Measurements from ENCODE around the gene MICB. TPM values are rescaled to one million over a fixed set of nuclear protein-coding genes. Genes with fewer than 3 reads are reported as not detected.

The MICB gene
- total RNA-seq, 2 experiments from 2014 or later: 14.3 to 14.7 TPM

DNA sequence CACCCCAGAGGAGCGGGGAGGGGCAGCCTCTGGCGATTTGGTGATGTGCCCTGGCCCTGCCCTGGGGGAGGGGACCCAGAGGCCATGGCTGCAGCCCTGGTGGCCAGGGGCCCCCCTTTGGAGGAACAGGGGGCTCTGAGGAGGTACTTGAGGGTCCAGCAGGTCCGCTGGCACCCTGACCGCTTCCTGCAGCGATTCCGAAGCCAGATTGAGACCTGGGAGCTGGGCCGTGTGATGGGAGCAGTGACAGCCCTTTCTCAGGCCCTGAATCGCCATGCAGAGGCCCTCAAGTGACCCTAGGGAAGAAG lies 60.3 kb downstream of the MICB start:
- peak overlapping the region; percentile 44 for H3K4me3 ChIP-seq (ENCODE audit: low read length)
- CTCF ChIA-PET: interaction anchor here (0.7 to 6.2 kb wide), 3 partner anchors 11 to 39 kb away, joined by 3 to 32 read pairs (median 7); no protein-coding TSS in a partner anchor
- Mint-ChIP-seq H3K4me3 (peak overlapping the region; percentile 82), H3K4me1 (ENCODE audit: low read depth) (peaks cover 50% of the 10 kb centered on the region), H3K27ac (peak overlapping the region; percentile 90), H3K9me3 (no peaks in the 10 kb centered on the region), H3K36me3 (ENCODE audit: low read depth) (peaks cover 35% of the 10 kb centered on the region), H3K27me3 (no peaks in the 10 kb centered on the region)
- H3K4me1 ChIP-seq (ENCODE audit: insufficient read depth, low read length): peaks cover 68% of the 10 kb centered on the region
- intact Hi-C loops (cut with DNase I, micrococcal nuclease): loop anchor here in 1 of 2 experiments (2.0 kb wide), 2 partner anchors 15 to 23 kb away; partner anchors contain the start of gene LTA
- H3K27me3 ChIP-seq (ENCODE audit: control insufficient read depth in 1 of 2, insufficient read depth in 2 of 2, low read length in 2 of 2): no peaks in the 10 kb centered on the region
- TF ChIP-seq, protein P1, sequence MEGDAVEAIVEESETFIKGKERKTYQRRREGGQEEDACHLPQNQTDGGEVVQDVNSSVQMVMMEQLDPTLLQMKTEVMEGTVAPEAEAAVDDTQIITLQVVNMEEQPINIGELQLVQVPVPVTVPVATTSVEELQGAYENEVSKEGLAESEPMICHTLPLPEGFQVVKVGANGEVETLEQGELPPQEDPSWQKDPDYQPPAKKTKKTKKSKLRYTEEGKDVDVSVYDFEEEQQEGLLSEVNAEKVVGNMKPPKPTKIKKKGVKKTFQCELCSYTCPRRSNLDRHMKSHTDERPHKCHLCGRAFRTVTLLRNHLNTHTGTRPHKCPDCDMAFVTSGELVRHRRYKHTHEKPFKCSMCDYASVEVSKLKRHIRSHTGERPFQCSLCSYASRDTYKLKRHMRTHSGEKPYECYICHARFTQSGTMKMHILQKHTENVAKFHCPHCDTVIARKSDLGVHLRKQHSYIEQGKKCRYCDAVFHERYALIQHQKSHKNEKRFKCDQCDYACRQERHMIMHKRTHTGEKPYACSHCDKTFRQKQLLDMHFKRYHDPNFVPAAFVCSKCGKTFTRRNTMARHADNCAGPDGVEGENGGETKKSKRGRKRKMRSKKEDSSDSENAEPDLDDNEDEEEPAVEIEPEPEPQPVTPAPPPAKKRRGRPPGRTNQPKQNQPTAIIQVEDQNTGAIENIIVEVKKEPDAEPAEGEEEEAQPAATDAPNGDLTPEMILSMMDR (IDR thresholded peaks at IDR 0.05): no peak
- peak overlapping the region; percentile 63 to 74 for H3K27ac ChIP-seq (ENCODE audit: low read depth in 1 of 2, low read length in 2 of 2)
- POLR2A ChIA-PET: interaction anchor here (0.7 to 34.9 kb wide), 4 partner anchors 10 to 94 kb away, joined by 3 to 1160 read pairs (median 26); partner anchors contain the start of genes LST1, LTA, LTB and NCR3
- H3K36me3 ChIP-seq (ENCODE audit: insufficient read depth, low read length): peaks cover 15% of the 10 kb centered on the region
- DNase-seq (no peak), ATAC-seq (ENCODE audit: poor library complexity) (no peak)
- H3K9me3 ChIP-seq (ENCODE audit: control insufficient read depth in 1 of 2, insufficient read depth in 1 of 2, low read length in 2 of 2): no peaks in the 10 kb centered on the region

DNA sequence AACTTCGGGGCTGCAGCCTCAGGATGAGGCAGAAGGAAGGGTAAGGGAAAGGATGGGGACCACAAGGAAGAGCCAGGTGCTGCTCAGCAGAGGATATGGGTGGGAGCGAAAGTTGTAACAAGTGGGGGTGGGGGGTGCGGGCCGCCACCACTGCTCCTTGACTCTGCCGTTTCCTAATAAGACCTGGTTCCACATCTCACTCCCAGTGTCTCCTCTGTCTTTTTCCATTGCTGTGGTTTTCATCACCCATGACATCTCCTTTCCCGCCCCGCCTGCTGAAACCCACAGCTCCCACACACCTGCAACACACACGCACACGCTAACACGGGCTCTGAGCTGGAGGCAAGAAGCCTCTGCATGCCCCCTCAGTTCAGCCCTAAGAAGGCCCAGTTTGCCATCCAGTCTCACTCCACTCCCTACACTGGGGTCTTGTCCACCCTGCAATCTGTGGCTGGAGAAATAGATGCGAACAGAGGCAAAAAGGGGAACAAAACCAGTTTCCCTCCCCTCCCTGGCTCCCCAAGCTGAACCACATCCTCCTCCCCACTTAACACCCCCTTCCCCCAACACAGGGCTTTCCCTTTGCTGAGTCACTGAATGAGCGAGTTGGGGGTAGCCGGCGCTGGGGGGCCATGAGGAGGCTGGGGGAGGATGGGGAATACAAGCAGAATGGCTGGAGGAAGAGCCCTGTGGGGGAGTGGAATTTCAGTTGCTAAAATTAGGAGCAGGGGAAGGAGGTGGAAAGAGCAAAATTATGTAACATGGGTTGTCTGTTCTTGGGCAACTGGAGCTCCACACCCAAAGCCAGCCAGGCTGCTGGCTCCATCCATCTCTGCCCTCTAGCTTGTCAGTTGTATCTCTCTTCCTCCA lies 60.9 kb downstream of the MICB start:
- Mint-ChIP-seq H3K27me3 (no peaks in the 10 kb centered on the region), H3K4me3 (peak overlapping the region; percentile 82), H3K27ac (peak overlapping the region; percentile 90), H3K36me3 (ENCODE audit: low read depth) (peaks cover 40% of the 10 kb centered on the region), H3K9me3 (no peaks in the 10 kb centered on the region), H3K4me1 (ENCODE audit: low read depth) (peaks cover 55% of the 10 kb centered on the region)
- Histone ChIP-seq H3K27me3 (ENCODE audit: control insufficient read depth in 1 of 2, insufficient read depth in 2 of 2, low read length in 2 of 2) (no peaks in the 10 kb centered on the region), H3K27ac (ENCODE audit: low read depth in 1 of 2, low read length in 2 of 2) (peak overlapping the region; percentile 63 to 74), H3K4me3 (ENCODE audit: low read length) (peak overlapping the region; percentile 44), H3K9me3 (ENCODE audit: control insufficient read depth in 1 of 2, insufficient read depth in 1 of 2, low read length in 2 of 2) (no peaks in the 10 kb centered on the region), H3K4me1 (ENCODE audit: insufficient read depth, low read length) (peaks cover 68% of the 10 kb centered on the region), H3K36me3 (ENCODE audit: insufficient read depth, low read length) (peaks cover 21% of the 10 kb centered on the region)
- POLR2A ChIA-PET: interaction anchor here (0.6 to 34.9 kb wide), 7 partner anchors 10 to 279 kb away, joined by 3 to 1160 read pairs (median 8); partner anchors contain the start of genes DDX39B, LST1, LTA and LTB
- peak; percentile 87 for ATAC-seq (ENCODE audit: poor library complexity)
- CTCF ChIA-PET: interaction anchor here (0.7 to 6.2 kb wide), 7 partner anchors 8 to 39 kb away, joined by 3 to 32 read pairs (median 7); partner anchors contain the start of gene LTB
- peak in 12 of 14 experiments; percentile 35 to 88 (median 56) for DNase-seq
- intact Hi-C loops (cut with DNase I, micrococcal nuclease): loop anchor here in 1 of 2 experiments (2.0 kb wide), 2 partner anchors 14 to 22 kb away; partner anchors contain the start of gene LTA
- TF ChIP-seq, protein P1 (IDR thresholded peaks at IDR 0.05): no peak

DNA sequence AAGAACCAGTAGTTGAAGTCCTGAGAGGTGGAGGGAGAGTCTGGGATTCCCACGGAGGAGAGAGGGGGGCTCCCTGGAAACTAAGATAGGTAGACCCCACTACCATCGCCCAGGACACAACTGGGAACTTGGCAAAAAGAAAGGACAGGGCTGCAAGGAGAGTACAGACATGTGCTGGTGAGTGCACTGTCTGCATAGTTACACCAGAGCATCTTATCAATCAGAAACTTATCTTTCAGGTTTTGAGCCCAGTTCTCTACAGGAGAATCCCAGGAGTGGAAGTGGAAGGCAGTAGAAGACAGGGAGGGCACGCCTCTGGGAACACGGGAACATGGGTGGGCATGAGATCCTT lies 61.6 kb downstream of the MICB start:
- intact Hi-C loops (cut with DNase I, micrococcal nuclease): loop anchor here in 1 of 2 experiments (2.0 kb wide), 2 partner anchors 13 to 21 kb away; partner anchors contain the start of gene LTA
- ATAC-seq (ENCODE audit: poor library complexity) (peak; percentile 9), DNase-seq (no peak)
- Mint-ChIP-seq H3K36me3 (ENCODE audit: low read depth) (peaks cover 42% of the 10 kb centered on the region), H3K9me3 (no peaks in the 10 kb centered on the region), H3K4me1 (ENCODE audit: low read depth) (peaks cover 57% of the 10 kb centered on the region), H3K27ac (peak overlapping the region; percentile 90), H3K4me3 (peak overlapping the region; percentile 82), H3K27me3 (no peaks in the 10 kb centered on the region)
- peaks cover 24% of the 10 kb centered on the region for H3K36me3 ChIP-seq (ENCODE audit: insufficient read depth, low read length)
- no peaks in the 10 kb centered on the region for H3K27me3 ChIP-seq (ENCODE audit: control insufficient read depth in 1 of 2, insufficient read depth in 2 of 2, low read length in 2 of 2)
- H3K9me3 ChIP-seq (ENCODE audit: control insufficient read depth in 1 of 2, insufficient read depth in 1 of 2, low read length in 2 of 2): no peaks in the 10 kb centered on the region
- H3K4me1 ChIP-seq (ENCODE audit: insufficient read depth, low read length): peaks cover 68% of the 10 kb centered on the region
- ChIA-PET POLR2A (interaction anchor here (0.6 to 34.9 kb wide), 7 partner anchors 9 to 279 kb away, joined by 4 to 1160 read pairs (median 8); partner anchors contain the start of genes DDX39B, LST1, LTA and LTB), CTCF (interaction anchor here (0.8 to 6.2 kb wide), 7 partner anchors 8 to 38 kb away, joined by 3 to 32 read pairs (median 7); partner anchors contain the start of gene LTB)
- peak overlapping the region; percentile 44 for H3K4me3 ChIP-seq (ENCODE audit: low read length)
- TF ChIP-seq, protein P1 (IDR thresholded peaks at IDR 0.05): no peak
- peak overlapping the region; percentile 63 to 74 for H3K27ac ChIP-seq (ENCODE audit: low read depth in 1 of 2, low read length in 2 of 2)

Measured in CD4-positive, alpha-beta T cell (primary cell).